Thyroid gland (tissue), 4 donors: ENCODE results near the gene NKX2-2.

Source experiments
- POLR2A ChIP-seq, 2 donors: fragments of 450-650 bp; IDR thresholded peaks; one replicate each; pipeline ENCODE4 v1.6.1; 2017; ENCODE audit warnings: antibody characterized with exemption in 2 of 2, mild to moderate bottlenecking in 2 of 2, moderate library complexity in 1 of 2
- TF ChIP-seq, protein P1 (sequence below), 6 experiments: fragments of 200-600 bp in 3 of 6; fragments of 450-650 bp in 3 of 6; sonication (generic) in 3 of 6; IDR thresholded peaks; one replicate each; pipeline ENCODE4 v1.5.1; 2016 to 2019; ENCODE audit warnings: antibody characterized with exemption in 6 of 6, mild to moderate bottlenecking in 2 of 6, inconsistent platforms in 1 of 6, moderate library complexity in 1 of 6

DNA sequence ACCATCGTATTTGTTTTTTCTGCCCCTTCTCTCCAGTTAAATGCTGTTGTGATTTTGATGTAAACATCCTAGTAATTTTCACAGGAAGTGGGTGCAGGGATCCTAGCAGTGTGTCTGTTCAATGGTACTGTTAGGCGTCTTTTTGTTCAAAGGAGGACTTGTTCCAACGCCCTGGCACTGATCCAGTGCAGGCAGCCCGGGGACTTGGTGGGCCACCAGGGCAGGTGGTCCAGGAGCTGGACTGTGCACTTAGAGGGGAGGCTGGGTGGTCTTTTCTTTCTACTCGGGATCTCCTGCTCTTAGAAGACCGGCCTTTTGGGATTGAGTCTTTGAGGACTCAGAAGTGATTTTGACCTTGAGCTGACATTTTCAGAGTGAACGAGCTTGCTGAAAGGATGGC is 41.1 kb upstream of the NKX2-2 start:
- TF ChIP-seq, protein P1, sequence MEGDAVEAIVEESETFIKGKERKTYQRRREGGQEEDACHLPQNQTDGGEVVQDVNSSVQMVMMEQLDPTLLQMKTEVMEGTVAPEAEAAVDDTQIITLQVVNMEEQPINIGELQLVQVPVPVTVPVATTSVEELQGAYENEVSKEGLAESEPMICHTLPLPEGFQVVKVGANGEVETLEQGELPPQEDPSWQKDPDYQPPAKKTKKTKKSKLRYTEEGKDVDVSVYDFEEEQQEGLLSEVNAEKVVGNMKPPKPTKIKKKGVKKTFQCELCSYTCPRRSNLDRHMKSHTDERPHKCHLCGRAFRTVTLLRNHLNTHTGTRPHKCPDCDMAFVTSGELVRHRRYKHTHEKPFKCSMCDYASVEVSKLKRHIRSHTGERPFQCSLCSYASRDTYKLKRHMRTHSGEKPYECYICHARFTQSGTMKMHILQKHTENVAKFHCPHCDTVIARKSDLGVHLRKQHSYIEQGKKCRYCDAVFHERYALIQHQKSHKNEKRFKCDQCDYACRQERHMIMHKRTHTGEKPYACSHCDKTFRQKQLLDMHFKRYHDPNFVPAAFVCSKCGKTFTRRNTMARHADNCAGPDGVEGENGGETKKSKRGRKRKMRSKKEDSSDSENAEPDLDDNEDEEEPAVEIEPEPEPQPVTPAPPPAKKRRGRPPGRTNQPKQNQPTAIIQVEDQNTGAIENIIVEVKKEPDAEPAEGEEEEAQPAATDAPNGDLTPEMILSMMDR (IDR thresholded peaks at IDR 0.05) = no peak
- TF ChIP-seq POLR2A (IDR thresholded peaks at IDR 0.05) = no peak
